GF-D8 (cell line): ENCODE data around the gene SEC61A1.

ENCODE experiments used
- DNase-seq: peaks from one replicate; lab custom pipeline; 2025; lab: John Stamatoyannopoulos, UW

Gene SEC61A1

GRCh38 chr3:128113817-128114794 lies 61.9 kb downstream of the SEC61A1 start:
- DNase-seq: no peak
